ENCODE data around the gene NMT2. TPM values are rescaled to one million over a fixed set of nuclear protein-coding genes. Genes with fewer than 3 reads are reported as not detected.

Gene NMT2
- total and polyA plus RNA-seq, 10 of the 15 experiments (the other 5 are each of a cell fraction or from before 2014, with no cell fraction given) = 4.9 to 12.0 (median 9.2) TPM

GRCh38 chr10:15124190-15124589 is 44.3 kb downstream of the NMT2 start:
- H3K9ac ChIP-seq (ENCODE audit: control insufficient read depth, insufficient read depth, low read length) = no peak overlapping the region
- POLR2A ChIA-PET = interaction anchor here (3.4 kb wide), 1 partner anchor 19 kb away, joined by 40 read pairs; no protein-coding TSS in a partner anchor
- intact Hi-C loops (cut with micrococcal nuclease; ENCODE audit: unreplicated experiment) = no loop called here
- BruUV-seq (replicated peaks) = no TSS peak
- in situ Hi-C loops (cut with MboI) = no loop called here
- peak overlapping the region; percentile 85 for H3K27ac ChIP-seq (ENCODE audit: control insufficient read depth, insufficient read depth)
- H3K9me3 ChIP-seq (replicated peaks; ENCODE audit: control insufficient read depth, insufficient read depth, low read length) = no peaks in the 10 kb centered on the region; the same call in 2 of the 3 replicates
- no peak overlapping the region for H2AFZ ChIP-seq (ENCODE audit: control insufficient read depth, low read depth, low read length)
- DNase-seq (ENCODE audit: low read depth, low spot score) (no peak), ATAC-seq (no peak), FAIRE-seq (no peak)
- RAD21 ChIA-PET (ENCODE audit: unreplicated experiment) = interaction anchor here (1.6 to 4.0 kb wide), 3 partner anchors 18 to 43 kb away, joined by 6 to 48 read pairs (median 39); partner anchors contain the start of gene NMT2
- SMC1A ChIA-PET (ENCODE audit: uncharacterized antibody, unreplicated experiment) = interaction anchor here (1.8 to 9.1 kb wide), 3 partner anchors 16 to 43 kb away, joined by 5 to 127 read pairs (median 36); partner anchors contain the start of gene NMT2
- CTCF ChIA-PET = interaction anchor here (1.0 to 4.8 kb wide), 5 partner anchors 15 to 43 kb away, joined by 3 to 40 read pairs (median 20); no protein-coding TSS in a partner anchor
- H3K4me3 ChIP-seq = no peak overlapping the region
- H3K4me2 ChIP-seq (ENCODE audit: control insufficient read depth, insufficient read depth) = no peak overlapping the region
- no peaks in the 10 kb centered on the region for H4K20me1 ChIP-seq (ENCODE audit: control insufficient read depth, insufficient read depth)
- H3K36me3 ChIP-seq (ENCODE audit: control insufficient read depth in 2 of 2, insufficient read depth in 2 of 2, low read length in 1 of 2) = peaks cover 0 to 2% of the 10 kb centered on the region in 2 experiments; a peak in 3 of 4 replicates
- H3K79me2 ChIP-seq (ENCODE audit: control insufficient read depth, insufficient read depth, low read length) = no peaks in the 10 kb centered on the region
- H3K27me3 ChIP-seq (replicated peaks in 1 of 2; ENCODE audit: control insufficient read depth in 2 of 2, insufficient read depth in 2 of 2, low read length in 1 of 2) = no peaks in the 10 kb centered on the region
- 98% methylated on average over 9 of the region's 9 CpGs for WGBS (ENCODE audit: insufficient coverage, insufficient replicate concordance, low lambda C conversion rate, missing lambda C conversion rate)
- peaks cover 17% of the 10 kb centered on the region for H3K4me1 ChIP-seq (ENCODE audit: control insufficient read depth, insufficient read depth, low read length)
- TF ChIP-seq, protein P1, sequence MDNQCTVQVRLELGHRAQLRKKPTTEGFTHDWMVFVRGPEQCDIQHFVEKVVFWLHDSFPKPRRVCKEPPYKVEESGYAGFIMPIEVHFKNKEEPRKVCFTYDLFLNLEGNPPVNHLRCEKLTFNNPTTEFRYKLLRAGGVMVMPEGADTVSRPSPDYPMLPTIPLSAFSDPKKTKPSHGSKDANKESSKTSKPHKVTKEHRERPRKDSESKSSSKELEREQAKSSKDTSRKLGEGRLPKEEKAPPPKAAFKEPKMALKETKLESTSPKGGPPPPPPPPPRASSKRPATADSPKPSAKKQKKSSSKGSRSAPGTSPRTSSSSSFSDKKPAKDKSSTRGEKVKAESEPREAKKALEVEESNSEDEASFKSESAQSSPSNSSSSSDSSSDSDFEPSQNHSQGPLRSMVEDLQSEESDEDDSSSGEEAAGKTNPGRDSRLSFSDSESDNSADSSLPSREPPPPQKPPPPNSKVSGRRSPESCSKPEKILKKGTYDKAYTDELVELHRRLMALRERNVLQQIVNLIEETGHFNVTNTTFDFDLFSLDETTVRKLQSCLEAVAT (IDR thresholded peaks at IDR 0.05) = peak; percentile 83
- no peak for TF ChIP-seq EZH2 (IDR thresholded peaks at IDR 0.05; ENCODE audit: borderline replicate concordance, control insufficient read depth, low read depth, low read length)

DNA sequence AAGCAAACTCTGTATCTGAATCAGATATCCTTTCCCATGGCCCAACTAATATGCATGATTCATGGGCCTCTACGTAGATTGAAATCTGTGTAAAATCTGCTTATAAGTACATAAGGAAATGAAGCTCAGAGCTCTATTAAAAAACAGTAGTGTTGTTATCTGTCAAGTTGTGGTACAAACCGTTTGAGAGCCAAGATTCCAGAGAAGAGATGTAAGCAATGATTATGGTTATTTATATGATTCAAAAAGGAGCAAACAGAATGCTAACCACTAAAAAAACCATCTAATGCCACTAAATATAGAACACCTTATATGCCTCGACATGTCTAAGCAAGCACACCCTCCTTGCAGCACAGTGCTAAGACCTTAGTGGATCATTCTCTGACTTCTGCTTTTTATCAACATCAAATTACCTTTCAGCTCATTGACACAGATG is 44.7 kb downstream of the NMT2 start:
- in situ Hi-C loops (cut with MboI) (no loop called here), intact Hi-C loops (cut with micrococcal nuclease; ENCODE audit: unreplicated experiment) (no loop called here)
- CTCF ChIA-PET = interaction anchor here (1.0 to 4.8 kb wide), 6 partner anchors 10 to 43 kb away, joined by 3 to 40 read pairs (median 14); no protein-coding TSS in a partner anchor
- H3K27ac ChIP-seq (ENCODE audit: control insufficient read depth, insufficient read depth) = peak overlapping the region; percentile 85
- POLR2A ChIA-PET = interaction anchor here (0.6 to 3.4 kb wide), 4 partner anchors 13 to 1382 kb away, joined by 4 to 40 read pairs (median 9); no protein-coding TSS in a partner anchor
- H3K9me3 ChIP-seq (replicated peaks; ENCODE audit: control insufficient read depth, insufficient read depth, low read length) = peaks cover 2% of the 10 kb centered on the region; the same call in 1 of the 3 replicates
- H3K4me1 ChIP-seq (ENCODE audit: control insufficient read depth, insufficient read depth, low read length) = peaks cover 17% of the 10 kb centered on the region
- no peak overlapping the region for H2AFZ ChIP-seq (ENCODE audit: control insufficient read depth, low read depth, low read length)
- ATAC-seq (peak; percentile 51), DNase-seq (ENCODE audit: low read depth, low spot score) (no peak), FAIRE-seq (peak; percentile 65)
- RAD21 ChIA-PET (ENCODE audit: unreplicated experiment) = interaction anchor here (1.6 to 4.0 kb wide), 3 partner anchors 19 to 44 kb away, joined by 6 to 48 read pairs (median 39); partner anchors contain the start of gene NMT2
- H3K36me3 ChIP-seq (ENCODE audit: control insufficient read depth in 2 of 2, insufficient read depth in 2 of 2, low read length in 1 of 2) = peaks cover 0 to 2% of the 10 kb centered on the region in 2 experiments; a peak in 3 of 4 replicates
- no peaks in the 10 kb centered on the region for H3K27me3 ChIP-seq (replicated peaks in 1 of 2; ENCODE audit: control insufficient read depth in 2 of 2, insufficient read depth in 2 of 2, low read length in 1 of 2)
- H3K4me2 ChIP-seq (ENCODE audit: control insufficient read depth, insufficient read depth) = peak overlapping the region; percentile 11; the same call in 1 of the 2 replicates
- H3K4me3 ChIP-seq = no peak overlapping the region
- no TSS peak for BruUV-seq (replicated peaks)
- no peak overlapping the region; the same call in 1 of the 2 replicates for H3K9ac ChIP-seq (ENCODE audit: control insufficient read depth, insufficient read depth, low read length)
- SMC1A ChIA-PET (ENCODE audit: uncharacterized antibody, unreplicated experiment) = interaction anchor here (0.7 to 9.1 kb wide), 5 partner anchors 8 to 577 kb away, joined by 3 to 127 read pairs (median 5); partner anchors contain the start of gene NMT2
- WGBS (ENCODE audit: insufficient coverage, insufficient replicate concordance, low lambda C conversion rate, missing lambda C conversion rate) = 8% methylated on average over 3 of the region's 3 CpGs
- H4K20me1 ChIP-seq (ENCODE audit: control insufficient read depth, insufficient read depth) = no peaks in the 10 kb centered on the region
- H3K79me2 ChIP-seq (ENCODE audit: control insufficient read depth, insufficient read depth, low read length) = no peaks in the 10 kb centered on the region
- TF ChIP-seq ZBED1 (IDR thresholded peaks at IDR 0.05; ENCODE audit: borderline replicate concordance) (0 out of 2 replicates have a peak, but pooled peaks have one; percentile 14), SREBF1 (IDR thresholded peaks at IDR 0.05; ENCODE audit: low read length) (no peak), KLF5 (IDR thresholded peaks at IDR 0.05; ENCODE audit: partially characterized antibody) (no peak), EP300 (IDR thresholded peaks at IDR 0.05; ENCODE audit: borderline replicate concordance in 1 of 2, control insufficient read depth in 1 of 2, low read depth in 2 of 2, low read length in 2 of 2) (peak in 1 of 2 experiments; percentile 37; a peak in 1 of 4 replicates), TCF7 (IDR thresholded peaks at IDR 0.05; ENCODE audit: borderline replicate concordance) (no peak), ZNF274 (IDR thresholded peaks at IDR 0.05; ENCODE audit: insufficient read depth, insufficient read length) (no peak), EZH2 (IDR thresholded peaks at IDR 0.05; ENCODE audit: borderline replicate concordance, control insufficient read depth, low read depth, low read length) (no peak), RAD51 (IDR thresholded peaks at IDR 0.05) (no peak)
- TF ChIP-seq, protein P2, sequence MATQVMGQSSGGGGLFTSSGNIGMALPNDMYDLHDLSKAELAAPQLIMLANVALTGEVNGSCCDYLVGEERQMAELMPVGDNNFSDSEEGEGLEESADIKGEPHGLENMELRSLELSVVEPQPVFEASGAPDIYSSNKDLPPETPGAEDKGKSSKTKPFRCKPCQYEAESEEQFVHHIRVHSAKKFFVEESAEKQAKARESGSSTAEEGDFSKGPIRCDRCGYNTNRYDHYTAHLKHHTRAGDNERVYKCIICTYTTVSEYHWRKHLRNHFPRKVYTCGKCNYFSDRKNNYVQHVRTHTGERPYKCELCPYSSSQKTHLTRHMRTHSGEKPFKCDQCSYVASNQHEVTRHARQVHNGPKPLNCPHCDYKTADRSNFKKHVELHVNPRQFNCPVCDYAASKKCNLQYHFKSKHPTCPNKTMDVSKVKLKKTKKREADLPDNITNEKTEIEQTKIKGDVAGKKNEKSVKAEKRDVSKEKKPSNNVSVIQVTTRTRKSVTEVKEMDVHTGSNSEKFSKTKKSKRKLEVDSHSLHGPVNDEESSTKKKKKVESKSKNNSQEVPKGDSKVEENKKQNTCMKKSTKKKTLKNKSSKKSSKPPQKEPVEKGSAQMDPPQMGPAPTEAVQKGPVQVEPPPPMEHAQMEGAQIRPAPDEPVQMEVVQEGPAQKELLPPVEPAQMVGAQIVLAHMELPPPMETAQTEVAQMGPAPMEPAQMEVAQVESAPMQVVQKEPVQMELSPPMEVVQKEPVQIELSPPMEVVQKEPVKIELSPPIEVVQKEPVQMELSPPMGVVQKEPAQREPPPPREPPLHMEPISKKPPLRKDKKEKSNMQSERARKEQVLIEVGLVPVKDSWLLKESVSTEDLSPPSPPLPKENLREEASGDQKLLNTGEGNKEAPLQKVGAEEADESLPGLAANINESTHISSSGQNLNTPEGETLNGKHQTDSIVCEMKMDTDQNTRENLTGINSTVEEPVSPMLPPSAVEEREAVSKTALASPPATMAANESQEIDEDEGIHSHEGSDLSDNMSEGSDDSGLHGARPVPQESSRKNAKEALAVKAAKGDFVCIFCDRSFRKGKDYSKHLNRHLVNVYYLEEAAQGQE (IDR thresholded peaks at IDR 0.05; ENCODE audit: low read depth, low read length) = no peak

All from GM12878 (cell line).